AG09319 (cell line): ENCODE results near the gene FUCA2.

Source experiments
- DNase-seq: peaks from one replicate; pipeline ENCODE4 v3.0.0-alpha.2; 2010; ENCODE audit warnings: low read depth; ENCODE audit errors: extremely low read depth
- CTCF ChIP-seq: IDR thresholded peaks from 2 replicates; pipeline ENCODE4 v1.5.1; 2011; ENCODE audit warnings: low read depth, mild to moderate bottlenecking, inconsistent platforms, low read length, moderate library complexity

FUCA2 gene

DNA sequence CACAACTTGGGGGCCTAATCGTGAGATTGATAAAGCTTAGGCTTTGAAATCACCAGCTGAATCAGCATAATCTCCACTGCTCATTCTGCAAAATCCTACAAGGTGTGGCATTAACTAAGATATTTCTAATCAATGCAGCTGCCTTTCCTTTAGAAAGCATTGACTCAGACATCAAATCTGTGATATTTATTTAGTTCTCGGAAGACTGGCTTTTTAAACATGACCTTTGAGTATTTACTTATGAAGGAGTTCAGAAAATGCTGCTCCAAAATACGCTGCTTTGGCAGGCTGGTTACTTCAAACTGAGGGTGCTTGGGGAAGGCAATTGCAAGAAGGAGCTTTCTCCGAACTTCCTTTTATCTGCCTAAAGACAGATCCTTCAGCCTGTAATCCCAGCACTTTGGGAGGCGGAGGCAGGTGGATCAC lies 23.7 kb upstream of the FUCA2 start:
- no peak for TF ChIP-seq CTCF
- DNase-seq, result no peak

- no peak for DNase-seq
- no peak for TF ChIP-seq CTCF
These were observed 20.4 kb upstream of the FUCA2 start for GRCh38 chr6:143531720-143532499.

GRCh38 chr6:143529095-143529494 lies 17.6 kb upstream of the FUCA2 start:
- DNase-seq, result no peak
- no peak for TF ChIP-seq CTCF

- DNase-seq, result no peak
- no peak for TF ChIP-seq CTCF
These were observed 16.8 kb upstream of the FUCA2 start for GRCh38 chr6:143528164-143528811.

DNA sequence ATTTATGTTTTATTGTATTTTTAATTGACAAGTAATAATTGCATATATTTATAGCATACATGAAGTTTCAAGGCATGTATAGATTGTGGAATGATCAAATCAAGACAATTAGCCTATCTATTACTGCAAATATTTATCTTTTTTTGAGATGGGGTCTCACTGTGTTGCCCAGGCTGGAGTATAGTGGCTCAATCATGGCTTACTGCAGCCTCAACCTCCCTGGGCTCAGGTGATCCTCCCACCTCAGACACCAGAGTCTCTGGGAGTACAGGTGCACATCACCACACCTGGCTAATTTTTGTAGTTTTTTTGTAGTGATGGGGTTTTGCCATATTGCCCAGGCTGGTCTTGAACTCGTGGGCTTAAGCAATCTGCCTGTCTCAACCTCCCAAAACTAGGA lies 16.2 kb upstream of the FUCA2 start:
- TF ChIP-seq CTCF, result no peak

GRCh38 chr6:143525356-143525755 lies 13.8 kb upstream of the FUCA2 start:
- no peak for DNase-seq
- no peak for TF ChIP-seq CTCF

More for the DNA sequence above, 16.2 kb upstream of the FUCA2 start:
- DNase-seq, result no peak

GRCh38 chr6:143522039-143522600 lies 10.6 kb upstream of the FUCA2 start:
- no peak for DNase-seq
- no peak for TF ChIP-seq CTCF
